SKM-1 (cell line): Measurements from ENCODE around the gene PIN1.
"Not testable (repeated sequence)": the region's sequence is repeated elsewhere in the genome, so short reads cannot be mapped to it uniquely, and the experiment has no call there.

Experiments used
- DNase-seq: peaks from one replicate; lab custom pipeline; 2025; ENCODE audit not compliant: unreplicated experiment; lab: John Stamatoyannopoulos, UW

PIN1 gene

GRCh38 chr19:9834726-9835506, at the start of gene PIN1:
Gene PIN1, plus strand, starts transcription at chr19:9835318. Its CDS starts 27 bp downstream, at chr19:9835345.
- peak; percentile 98 for DNase-seq

- DNase-seq, result peak; percentile 97
Measured at GRCh38 chr19:9785367-9786331, 49.5 kb upstream of the PIN1 start.

- DNase-seq, result no peak
Measured at GRCh38 chr19:9786342-9786741, 48.8 kb upstream of the PIN1 start.

- DNase-seq, result no peak
Measured at GRCh38 chr19:9786819-9787218, 48.3 kb upstream of the PIN1 start.

GRCh38 chr19:9788604-9789003, 46.5 kb upstream of the PIN1 start:
- DNase-seq, result not testable (repeated sequence)

- no peak for DNase-seq
Measured at GRCh38 chr19:9789066-9789465, 46.1 kb upstream of the PIN1 start.

- DNase-seq, result not testable (repeated sequence)
Measured at GRCh38 chr19:9789579-9789978, 45.5 kb upstream of the PIN1 start.

GRCh38 chr19:9791073-9791367, 44.1 kb upstream of the PIN1 start:
- not testable (repeated sequence) for DNase-seq

GRCh38 chr19:9791552-9792205, 43.4 kb upstream of the PIN1 start:
- peak; percentile 84 for DNase-seq

GRCh38 chr19:9792206-9793070, 42.7 kb upstream of the PIN1 start:
- peak; percentile 93 for DNase-seq

- DNase-seq, result no peak
Measured at GRCh38 chr19:9793071-9793591, 42.0 kb upstream of the PIN1 start.

GRCh38 chr19:9796113-9796773, 38.9 kb upstream of the PIN1 start:
- peak; percentile 88 for DNase-seq

GRCh38 chr19:9797871-9798270, 37.2 kb upstream of the PIN1 start:
- no peak for DNase-seq

GRCh38 chr19:9799162-9799561, 36.0 kb upstream of the PIN1 start:
- no peak for DNase-seq

GRCh38 chr19:9801976-9802375, 33.1 kb upstream of the PIN1 start:
- DNase-seq, result no peak

GRCh38 chr19:9806803-9807202, 28.3 kb upstream of the PIN1 start:
- no peak for DNase-seq

- DNase-seq, result no peak
Measured at GRCh38 chr19:9808855-9809824, 26.0 kb upstream of the PIN1 start.

- DNase-seq, result no peak
Measured at GRCh38 chr19:9811139-9811538, 24.0 kb upstream of the PIN1 start.
